GM19240 (cell line): ENCODE measurements around the gene SLC17A2.

Source experiments
- DNase-seq: peaks from one replicate; pipeline ENCODE4 v3.0.0; 2011; ENCODE audit warnings: low spot score; ENCODE audit not compliant: insufficient read length

SLC17A2 gene

DNA sequence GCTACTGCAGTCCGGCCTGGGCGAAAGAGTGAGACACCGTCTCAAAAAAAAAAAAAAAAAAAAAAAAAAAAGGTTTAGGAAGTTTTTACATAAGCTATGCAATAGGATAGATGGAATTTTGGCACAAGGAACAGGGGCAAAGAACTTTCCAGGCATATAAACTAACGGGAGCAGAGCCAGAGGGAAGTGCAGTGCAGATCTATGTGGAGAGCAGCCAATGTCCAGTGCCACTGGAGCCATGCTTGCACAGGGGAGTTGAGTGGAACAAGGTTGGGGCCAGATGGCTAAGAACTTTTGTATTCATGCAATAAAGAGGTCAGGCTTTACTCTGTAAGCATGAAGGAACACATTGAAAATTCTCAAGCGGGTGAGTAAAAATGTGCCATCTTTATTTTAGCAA lies 10.8 kb downstream of the SLC17A2 start:
- DNase-seq = no peak

DNA sequence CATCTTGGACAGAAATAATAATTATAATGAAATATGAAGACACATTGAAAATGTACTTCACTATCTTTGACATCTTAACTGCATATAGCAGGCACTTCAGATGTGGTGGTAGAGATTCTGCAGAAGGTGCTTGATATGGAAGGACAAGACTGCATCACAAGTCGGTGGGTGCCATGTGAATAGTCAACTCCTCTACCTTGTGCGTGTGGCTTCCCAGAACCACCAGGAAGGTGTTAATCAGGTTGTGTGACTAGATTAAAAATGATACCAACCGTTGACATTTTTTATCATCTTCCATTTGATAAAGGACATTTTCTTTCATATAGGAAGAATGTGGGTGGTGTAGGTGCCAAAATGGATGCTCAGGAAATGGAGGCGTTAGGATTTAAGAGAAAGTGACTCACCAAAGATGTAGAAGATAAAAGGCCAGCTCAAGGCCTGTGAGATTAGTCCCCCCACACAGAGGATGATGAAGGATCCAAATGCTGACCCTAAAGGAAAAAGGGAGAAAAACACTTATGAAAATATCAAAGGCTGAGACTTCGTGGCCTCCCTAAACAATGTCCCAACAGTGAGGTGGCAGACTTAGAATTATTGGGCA lies 12.3 kb downstream of the SLC17A2 start:
- DNase-seq = no peak

DNA sequence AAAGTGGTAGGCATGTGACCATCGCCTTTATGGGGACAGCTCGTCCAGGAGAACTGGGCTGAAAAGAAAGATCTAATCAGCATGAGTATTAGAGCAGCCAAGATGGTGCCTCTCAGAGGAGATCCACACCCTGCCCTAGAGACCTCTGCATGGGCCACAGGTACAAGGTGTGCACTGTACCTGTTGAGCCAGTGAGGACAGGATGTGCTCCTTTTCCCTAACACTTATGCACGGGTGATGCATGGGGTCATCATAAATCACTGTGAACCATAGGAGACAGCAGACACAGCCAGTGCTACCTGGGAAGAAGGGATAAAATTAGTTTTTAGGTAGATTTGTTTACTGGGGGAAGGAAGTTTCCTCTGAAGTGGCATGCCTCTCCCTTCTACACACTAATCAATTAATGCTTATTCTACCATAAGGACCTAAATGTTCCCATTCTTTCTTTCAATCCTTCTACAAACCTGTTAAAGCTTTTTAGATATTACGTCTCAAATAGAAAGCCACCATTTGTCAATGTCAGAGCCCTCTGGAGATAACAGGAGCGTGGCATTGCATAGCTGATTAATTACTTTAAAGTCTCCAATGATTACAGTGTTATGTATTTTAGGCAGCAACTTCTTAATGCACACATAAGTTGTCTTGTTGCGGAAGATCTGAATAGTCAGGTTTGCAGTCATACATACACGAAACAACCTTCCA lies 13.6 kb downstream of the SLC17A2 start:
- no peak for DNase-seq

DNA sequence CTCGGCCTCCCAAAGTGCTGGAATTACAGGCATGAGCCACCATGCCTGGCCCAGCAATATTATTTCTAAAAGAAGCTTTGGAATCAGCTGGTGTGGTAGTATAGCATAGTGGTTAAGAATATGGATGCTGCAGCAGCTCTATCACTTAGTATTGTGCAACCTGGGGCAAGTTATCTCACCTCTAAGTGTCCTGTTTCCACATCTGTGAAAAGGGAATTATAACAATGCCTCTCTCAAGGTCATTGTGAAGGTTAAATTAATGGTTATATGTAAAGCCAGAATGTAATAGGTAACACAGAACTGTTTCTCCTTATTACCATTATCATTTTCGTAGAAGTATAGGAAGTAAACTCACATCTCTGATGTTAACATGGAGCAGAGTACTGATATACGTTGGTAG lies 14.2 kb downstream of the SLC17A2 start:
- DNase-seq = no peak

DNA sequence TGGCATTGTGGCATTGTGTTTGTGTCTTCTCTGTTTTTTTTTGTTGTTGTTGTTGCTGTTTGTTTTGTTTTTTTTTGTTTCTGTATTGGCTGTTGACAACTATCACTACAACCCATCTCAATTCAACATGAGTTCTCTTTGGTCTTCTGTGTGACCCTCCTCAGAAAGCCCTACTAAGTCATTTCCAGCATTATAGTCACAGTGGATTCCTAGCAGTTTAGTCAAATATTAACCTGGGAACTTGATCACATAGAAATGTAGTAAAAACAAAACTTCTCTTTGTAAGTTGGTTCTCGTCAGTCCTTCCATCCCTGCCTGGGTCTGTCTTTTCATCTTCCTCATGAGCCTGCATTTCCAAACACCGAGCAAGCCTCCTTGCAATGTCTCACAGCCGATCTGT lies 16.8 kb downstream of the SLC17A2 start:
- DNase-seq = no peak

DNA sequence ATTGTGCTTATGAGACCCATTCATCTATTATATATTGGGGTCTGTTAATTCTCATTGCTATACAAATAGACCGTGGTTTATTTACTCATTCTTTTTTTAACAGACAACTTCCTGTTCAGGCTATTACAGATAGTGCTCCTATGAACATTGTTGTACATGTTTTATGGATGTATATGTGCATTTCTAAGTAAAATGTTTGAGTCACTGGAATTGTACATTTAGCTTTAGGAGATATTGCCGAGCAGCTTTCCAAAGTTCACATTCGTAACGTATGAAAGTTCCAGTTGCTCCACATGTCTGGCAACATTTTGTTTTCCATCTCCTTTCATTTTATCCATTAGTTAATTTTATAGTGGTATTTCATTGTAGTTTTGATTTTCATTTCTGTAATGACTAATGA lies 19.1 kb downstream of the SLC17A2 start:
- no peak for DNase-seq

DNA sequence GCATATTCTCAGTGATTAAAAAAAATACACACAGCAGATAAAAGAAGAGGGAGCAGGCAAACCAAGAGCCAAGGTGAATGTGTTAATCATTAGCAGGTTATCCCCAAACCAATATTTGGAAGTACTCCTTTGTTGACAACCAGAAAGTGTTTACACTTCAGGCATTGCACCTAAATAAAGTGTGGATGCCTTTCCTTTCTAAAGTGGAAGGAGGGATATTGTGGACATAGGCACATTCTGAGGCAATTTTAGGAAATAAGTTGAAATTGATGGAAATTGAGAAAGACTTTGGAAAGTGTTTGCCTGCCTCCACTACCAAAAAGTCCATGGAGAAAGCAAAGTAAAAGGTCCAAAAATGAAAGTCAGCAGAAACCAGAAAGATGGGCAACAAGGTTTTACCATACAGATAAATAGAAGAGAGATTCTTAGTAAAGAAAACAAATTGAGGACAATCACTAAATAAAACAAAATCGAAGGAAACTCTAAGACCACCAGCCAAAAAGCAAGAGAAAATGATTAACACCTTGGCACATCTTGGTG lies 22.9 kb downstream of the SLC17A2 start:
- DNase-seq = no peak

DNA sequence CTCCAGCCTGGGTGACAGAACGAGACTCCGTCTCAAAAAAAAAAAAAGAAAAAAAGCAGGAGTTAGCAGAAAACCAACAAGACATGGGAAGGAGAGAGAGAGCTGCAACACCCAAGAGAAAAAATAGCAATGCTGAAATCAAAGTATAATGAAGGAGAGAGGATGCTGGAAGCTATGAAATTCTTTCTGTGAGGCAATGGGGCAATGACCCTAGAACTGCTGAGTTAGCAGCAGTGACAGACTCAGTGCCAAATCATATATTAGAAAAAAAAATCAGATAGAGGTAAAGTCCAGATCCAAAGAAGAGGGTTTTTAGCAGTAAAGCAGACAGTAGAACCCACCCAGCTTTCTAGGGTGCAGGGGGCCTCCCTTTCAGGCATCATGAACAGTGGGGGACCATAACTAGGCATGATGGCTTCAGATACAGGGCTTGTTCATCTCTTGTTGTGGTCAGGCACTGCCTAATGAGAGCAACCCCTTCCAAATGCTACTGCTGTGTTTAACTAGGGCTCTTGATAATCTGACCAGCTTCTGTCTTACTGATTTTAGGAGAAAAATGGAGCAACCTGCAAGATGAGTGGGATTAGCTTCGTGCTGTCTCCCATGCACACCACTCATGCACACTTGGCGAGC lies 26.9 kb downstream of the SLC17A2 start:
- no peak for DNase-seq

DNA sequence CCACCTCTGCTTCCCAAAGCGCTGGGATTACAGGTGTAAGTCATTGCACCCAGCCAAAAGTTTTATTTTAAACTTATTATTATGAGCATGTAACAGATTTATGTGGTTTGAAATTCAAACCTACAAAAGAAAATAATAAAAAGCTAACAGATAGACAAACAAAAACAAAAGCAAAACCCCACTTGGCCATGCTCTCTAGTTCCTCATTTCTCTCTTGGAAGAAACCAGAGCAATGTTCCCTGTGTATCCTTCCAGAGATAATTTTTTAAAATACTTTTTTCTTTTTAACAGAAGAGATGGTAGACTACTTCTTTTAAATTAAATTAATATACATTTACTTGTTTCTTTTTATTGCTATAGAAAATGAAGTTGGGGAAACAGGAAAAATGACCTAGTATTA lies 28.4 kb downstream of the SLC17A2 start:
- no peak for DNase-seq

DNA sequence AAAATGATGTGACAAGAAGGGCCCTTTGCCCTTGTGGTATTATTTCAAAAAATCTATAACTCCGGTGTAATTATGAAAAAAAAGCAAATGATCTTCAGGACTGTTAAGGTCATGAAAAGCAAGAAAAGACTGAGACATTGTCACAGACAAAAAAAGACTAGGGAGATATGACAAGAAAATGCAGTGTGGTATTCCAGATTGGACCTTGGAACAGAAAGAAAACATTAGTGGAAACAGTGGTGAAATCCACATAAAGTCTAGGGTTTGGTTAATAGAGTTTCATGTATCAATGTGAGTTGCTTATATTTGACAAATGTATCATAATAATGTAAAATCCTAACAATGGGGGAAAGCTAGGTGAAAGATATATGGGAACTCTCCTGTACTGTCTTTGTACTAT lies 29.6 kb downstream of the SLC17A2 start:
- DNase-seq = no peak

DNA sequence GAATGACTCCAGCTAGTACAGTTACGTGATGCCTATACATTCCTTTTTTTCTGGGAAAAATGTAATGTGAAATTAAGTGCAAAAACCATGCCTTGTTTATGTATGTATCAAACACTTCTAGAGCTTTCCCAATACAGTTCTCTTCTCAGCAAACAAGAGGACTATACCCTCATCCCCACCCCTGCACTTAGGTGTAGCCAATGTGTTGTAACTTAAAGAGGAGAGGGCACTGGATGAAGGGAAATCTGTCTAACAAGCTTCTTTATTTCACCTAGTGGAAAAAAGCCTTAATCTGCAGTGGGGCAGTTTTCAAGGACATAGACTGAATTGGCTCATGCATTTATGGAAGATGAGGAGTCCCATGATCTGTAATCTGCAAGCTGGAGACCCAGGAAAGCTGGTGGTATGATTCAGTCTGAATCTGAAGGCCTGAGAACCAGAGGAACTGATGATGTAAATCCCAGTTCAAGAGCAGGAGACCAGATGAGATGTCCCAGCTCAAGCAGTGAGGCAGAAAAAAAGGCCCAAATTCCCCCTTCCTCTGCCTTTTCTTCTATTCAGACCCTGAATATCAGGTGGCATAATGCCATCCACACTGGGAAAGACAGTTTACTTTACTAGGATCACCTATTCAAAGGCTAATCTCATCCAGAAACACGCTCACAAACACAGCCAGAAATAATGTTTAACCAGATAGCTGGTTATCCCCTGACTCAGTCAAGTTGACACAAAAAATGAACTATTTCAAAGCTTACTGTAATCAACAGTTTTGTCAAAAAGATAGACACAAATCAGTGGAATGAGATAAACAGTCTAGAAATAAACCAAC lies 30.7 kb downstream of the SLC17A2 start:
- DNase-seq = no peak

DNA sequence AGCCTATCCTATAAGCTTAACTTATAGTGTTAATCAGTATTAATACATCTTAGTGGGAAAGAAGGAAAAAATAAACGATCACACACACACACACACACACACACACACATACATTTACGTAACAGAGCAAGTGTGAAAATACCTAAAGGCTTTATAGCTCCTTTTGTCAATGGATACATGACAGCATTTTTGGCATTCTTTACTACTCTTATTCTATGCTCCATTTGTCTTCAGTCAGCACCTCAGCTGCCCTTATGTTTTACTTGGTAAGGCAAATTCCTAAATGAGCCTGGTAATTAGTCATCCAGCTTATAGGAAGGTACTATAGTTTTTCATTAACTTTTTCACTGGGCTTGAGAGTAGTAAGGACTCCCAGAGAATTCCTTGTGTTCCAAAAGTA lies 31.4 kb downstream of the SLC17A2 start:
- no peak for DNase-seq

DNA sequence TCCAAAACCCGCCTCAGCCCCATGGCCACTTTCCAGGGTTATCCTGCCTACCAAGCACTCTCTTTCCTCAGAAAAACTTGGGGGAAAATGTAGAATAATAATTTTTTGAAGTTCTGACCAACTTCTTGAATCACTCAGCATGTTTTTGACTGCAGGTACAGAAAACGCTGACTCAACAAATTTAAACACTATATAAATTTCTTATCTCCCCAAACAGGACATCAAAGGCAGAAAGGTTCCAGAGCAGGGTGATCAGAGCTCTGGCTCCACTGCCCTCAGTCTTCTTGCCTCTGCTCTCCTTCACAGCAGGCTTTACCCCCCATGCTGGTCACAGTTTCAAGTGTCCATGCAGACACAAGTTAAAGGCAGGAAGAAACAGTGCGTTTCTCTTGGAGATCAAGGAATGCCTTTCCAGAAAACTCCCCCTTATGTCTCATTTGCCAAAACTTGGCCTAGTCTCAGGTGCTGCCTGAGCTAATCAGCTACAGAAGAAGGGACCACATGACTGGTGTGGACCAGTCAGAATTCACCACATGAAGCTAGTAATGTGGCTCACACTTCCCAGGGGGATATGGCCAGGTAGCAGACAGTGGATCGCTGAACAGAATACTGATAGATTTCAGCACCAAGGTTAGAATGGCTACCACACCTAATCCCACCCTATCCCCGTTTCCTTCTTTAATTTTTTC lies 32.1 kb downstream of the SLC17A2 start:
- no peak for DNase-seq

DNA sequence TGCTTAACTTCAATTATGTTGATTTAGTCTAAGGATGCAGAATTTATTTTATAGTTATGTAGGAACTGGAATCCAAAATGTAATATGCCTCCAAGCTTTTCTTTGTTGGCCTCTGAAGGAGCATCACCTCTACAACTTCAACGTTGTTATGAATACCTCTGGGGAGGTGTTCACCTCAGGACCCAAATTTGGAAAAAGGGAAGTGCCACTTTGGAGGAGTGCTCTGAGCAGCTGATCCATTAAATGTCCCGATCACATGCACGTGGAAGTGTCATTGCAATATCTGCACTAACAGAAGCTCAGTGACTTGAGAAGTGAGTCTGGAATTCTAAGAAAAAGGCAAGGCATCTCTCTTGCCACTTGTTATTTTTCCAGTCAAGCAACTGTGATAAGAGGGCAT lies 34.2 kb downstream of the SLC17A2 start:
- no peak for DNase-seq

DNA sequence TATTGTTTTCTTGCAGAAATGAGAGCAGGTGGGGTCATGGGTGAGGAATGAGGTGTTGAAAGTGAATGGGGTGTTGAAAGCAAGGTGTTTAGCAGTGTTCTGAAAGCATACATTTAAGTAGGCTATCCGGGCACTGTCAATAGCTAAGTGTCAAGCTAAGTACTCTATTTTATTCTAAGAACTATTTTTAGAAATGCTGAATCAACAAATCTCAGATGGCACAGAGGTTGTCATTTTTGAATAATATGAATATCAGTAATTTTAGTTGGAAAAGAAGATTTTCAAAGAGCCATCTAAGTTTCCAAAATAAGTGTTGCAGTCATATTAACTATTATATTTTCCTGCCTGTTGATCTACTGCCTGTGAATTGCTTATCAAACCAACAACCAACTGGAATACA lies 34.7 kb downstream of the SLC17A2 start:
- no peak for DNase-seq

DNA sequence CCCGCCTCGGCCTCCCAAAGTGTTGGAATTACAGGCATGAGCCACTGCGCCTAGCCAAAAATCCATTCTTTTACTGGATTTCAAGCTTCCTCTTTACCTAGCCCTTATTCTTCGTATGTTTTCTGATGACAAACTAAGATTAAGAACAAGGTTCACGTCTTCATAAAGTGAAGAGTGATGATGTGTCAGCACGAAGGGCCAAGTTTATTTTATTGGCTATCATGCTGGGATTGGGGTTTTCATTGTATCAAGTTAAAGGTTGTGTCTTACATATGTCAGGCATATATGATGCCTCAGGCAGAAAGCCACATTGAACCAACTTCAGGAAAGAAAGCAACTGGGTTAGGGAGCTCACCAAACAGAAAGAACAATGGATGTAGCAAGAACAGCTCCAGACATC lies 36.7 kb downstream of the SLC17A2 start:
- no peak for DNase-seq

DNA sequence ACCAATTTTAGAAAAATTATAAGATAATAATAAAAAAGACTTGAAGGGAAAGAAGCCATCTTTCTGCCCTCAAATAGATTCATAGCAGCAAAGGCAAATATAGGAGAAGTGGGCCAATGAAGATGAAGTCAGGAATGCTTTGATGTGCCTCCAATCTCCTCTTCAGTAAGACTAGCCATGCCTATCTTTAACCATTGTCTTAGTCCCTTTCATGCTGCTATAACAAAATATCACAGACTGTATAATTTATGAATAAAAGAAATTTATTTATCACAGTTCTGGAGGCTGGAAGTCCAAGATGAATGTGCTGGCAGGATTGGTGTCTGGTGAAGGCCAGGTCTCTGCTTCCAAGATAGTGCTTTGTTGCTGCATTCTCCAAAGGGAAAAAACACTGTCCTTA lies 37.6 kb downstream of the SLC17A2 start:
- DNase-seq = no peak

DNA sequence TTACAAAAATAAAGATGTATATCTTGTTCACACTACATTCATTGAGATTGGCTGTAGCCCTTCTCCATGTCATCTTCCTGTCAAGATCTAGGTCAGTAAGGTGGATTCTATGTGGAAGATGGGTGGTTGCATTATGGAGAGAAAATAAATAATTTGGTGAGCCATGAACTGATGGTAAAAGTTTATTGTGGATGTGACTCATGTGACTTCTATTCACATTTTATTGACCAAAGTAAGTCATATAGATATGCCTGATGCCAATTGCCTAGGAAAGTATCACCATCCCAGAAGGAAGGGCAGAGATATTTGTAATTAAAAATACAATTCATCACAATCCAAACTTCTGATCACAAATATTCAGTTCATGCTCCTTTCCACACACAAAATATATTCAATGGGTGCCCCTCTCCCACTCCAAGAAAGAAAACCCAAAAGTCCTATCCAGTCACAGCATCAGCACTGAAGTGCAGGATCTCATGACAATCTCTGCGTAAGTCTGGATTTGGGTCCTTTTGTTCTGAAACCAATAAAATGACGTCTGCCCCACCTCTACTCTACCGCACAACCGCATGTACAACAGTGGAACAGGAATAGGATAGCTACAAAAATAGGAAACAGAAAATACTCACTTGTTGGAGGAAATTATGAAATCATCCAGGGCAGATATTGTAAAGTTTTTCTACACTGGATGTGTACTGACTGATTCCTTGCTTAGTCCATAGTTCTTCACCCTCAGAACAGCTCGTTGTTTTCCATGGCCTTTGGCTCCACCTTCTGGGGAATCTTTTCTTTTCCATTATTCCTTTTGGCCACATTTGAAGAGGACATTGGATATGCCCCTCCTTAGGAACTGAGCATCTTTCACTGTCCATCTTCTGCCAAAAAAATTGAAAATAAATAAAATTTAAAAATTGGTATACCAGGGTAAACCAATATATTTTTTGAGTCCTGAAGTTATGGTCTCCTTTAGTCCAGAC lies 40.3 kb downstream of the SLC17A2 start:
- DNase-seq = no peak

DNA sequence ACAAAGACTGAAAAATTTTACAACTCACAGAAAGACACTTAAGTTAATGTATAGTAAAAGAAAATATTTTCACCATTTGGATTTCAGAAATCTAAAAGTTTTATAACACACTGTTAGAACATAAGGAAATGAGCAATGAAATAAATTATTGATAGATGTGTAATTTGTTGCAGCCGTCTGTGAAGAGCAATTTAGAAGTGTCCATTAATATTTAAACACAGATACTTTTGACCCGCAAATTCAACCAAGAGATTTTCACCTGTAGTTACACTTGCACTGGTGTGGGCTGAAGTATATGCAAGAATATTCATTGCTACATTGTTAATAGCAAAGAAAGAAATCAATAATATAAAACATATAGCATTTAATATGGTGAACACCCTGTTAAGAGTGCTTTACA lies 41.9 kb downstream of the SLC17A2 start:
- no peak for DNase-seq

DNA sequence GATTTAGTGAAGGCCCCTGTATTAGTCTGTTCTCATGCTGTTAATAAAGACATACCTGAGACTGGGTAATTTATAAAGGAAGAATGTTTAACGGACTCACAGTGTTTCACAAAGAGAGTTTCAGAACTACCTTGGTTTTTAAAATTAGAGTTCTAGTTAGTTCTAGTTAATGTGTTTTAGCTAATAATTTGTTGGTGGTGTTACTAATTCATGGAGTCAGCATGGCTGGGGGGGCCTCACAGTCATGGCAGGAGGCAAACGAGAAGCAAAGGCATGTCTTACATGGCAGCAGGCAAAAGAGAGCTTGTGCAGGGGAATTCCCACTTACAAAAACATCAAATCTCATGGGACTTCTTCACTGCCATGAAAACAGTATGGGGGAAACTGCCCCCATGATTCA lies 44.4 kb downstream of the SLC17A2 start:
- no peak for DNase-seq
